Measurements from ENCODE around the gene LRRC32. TPM values are rescaled to one million over a fixed set of nuclear protein-coding genes. Genes with fewer than 3 reads are reported as not detected.

LRRC32 gene
- total RNA-seq, 2 experiments from 2014 or later, result 5.5 to 25.3 TPM

- POLR2A ChIA-PET, result no interaction called here
Observed at GRCh38 chr11:76654980-76655379, 15.6 kb downstream of the LRRC32 start.

GRCh38 chr11:76654298-76654851 lies 16.2 kb downstream of the LRRC32 start:
- H3K9me2 ChIP-seq (ENCODE audit: insufficient read depth, low read length), result no peaks in the 10 kb centered on the region
- H3K36me3 ChIP-seq (ENCODE audit: insufficient read depth, low read length), result peaks cover 27% of the 10 kb centered on the region
- intact Hi-C loops (cut with micrococcal nuclease; ENCODE audit: unreplicated experiment), result no loop called here
- no peak for DNase-seq (ENCODE audit: low spot score)
- no peak overlapping the region for H2AFZ ChIP-seq (ENCODE audit: low read length)
- TF ChIP-seq, protein P1, sequence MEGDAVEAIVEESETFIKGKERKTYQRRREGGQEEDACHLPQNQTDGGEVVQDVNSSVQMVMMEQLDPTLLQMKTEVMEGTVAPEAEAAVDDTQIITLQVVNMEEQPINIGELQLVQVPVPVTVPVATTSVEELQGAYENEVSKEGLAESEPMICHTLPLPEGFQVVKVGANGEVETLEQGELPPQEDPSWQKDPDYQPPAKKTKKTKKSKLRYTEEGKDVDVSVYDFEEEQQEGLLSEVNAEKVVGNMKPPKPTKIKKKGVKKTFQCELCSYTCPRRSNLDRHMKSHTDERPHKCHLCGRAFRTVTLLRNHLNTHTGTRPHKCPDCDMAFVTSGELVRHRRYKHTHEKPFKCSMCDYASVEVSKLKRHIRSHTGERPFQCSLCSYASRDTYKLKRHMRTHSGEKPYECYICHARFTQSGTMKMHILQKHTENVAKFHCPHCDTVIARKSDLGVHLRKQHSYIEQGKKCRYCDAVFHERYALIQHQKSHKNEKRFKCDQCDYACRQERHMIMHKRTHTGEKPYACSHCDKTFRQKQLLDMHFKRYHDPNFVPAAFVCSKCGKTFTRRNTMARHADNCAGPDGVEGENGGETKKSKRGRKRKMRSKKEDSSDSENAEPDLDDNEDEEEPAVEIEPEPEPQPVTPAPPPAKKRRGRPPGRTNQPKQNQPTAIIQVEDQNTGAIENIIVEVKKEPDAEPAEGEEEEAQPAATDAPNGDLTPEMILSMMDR (conservative IDR thresholded peaks at IDR 0.05; ENCODE audit: low read length), result no peak
- no peak for TF ChIP-seq EZH2phosphoT487 (IDR thresholded peaks at IDR 0.05; ENCODE audit: borderline replicate concordance, low read depth, low read length)
- H3K27ac ChIP-seq (ENCODE audit: low read depth, low read length, poor library complexity, severe bottlenecking), result no peak overlapping the region
- no peak overlapping the region for H3K4me3 ChIP-seq (ENCODE audit: low read depth, low read length, poor library complexity, severe bottlenecking)
- no peaks in the 10 kb centered on the region for H3K79me2 ChIP-seq (ENCODE audit: insufficient read depth, low read depth, low read length)
- no peaks in the 10 kb centered on the region; the same call in 1 of the 2 replicates for H3K9me3 ChIP-seq (ENCODE audit: low read length)
- H4K20me1 ChIP-seq (ENCODE audit: insufficient read depth, low read length), result no peaks in the 10 kb centered on the region
- ChIA-PET POLR2A (no interaction called here), CTCF (ENCODE audit: unreplicated experiment) (no interaction called here)
- no TSS peak for BruUV-seq (replicated peaks)
- no peak overlapping the region for H3K4me2 ChIP-seq (ENCODE audit: low read length)
- H3K4me1 ChIP-seq (ENCODE audit: insufficient read depth, low read length, poor library complexity, severe bottlenecking), result peaks cover 9% of the 10 kb centered on the region

More at GRCh38 chr11:76654980-76655379, 15.6 kb downstream of the LRRC32 start:
- Histone ChIP-seq H3K36me3 (ENCODE audit: insufficient read depth, low read length) (peaks cover 33% of the 10 kb centered on the region), H3K9me3 (ENCODE audit: low read length) (no peaks in the 10 kb centered on the region; the same call in 1 of the 2 replicates), H3K79me2 (ENCODE audit: insufficient read depth, low read depth, low read length) (no peaks in the 10 kb centered on the region), H3K4me3 (ENCODE audit: low read depth, low read length, poor library complexity, severe bottlenecking) (no peak overlapping the region), H4K20me1 (ENCODE audit: insufficient read depth, low read length) (no peaks in the 10 kb centered on the region), H3K4me2 (ENCODE audit: low read length) (no peak overlapping the region), H3K4me1 (ENCODE audit: insufficient read depth, low read length, poor library complexity, severe bottlenecking) (peaks cover 9% of the 10 kb centered on the region), H3K27ac (ENCODE audit: low read depth, low read length, poor library complexity, severe bottlenecking) (no peak overlapping the region), H2AFZ (ENCODE audit: low read length) (no peak overlapping the region), H3K9me2 (ENCODE audit: insufficient read depth, low read length) (no peaks in the 10 kb centered on the region)
- CTCF ChIA-PET (ENCODE audit: unreplicated experiment), result no interaction called here
- no peak for DNase-seq (ENCODE audit: low spot score)
- intact Hi-C loops (cut with micrococcal nuclease; ENCODE audit: unreplicated experiment), result no loop called here
- no TSS peak for BruUV-seq (replicated peaks)
- TF ChIP-seq, protein P1 (conservative IDR thresholded peaks at IDR 0.05; ENCODE audit: low read length), result no peak
- TF ChIP-seq EZH2phosphoT487 (IDR thresholded peaks at IDR 0.05; ENCODE audit: borderline replicate concordance, low read depth, low read length), result no peak

- Histone ChIP-seq H3K9me2 (ENCODE audit: insufficient read depth, low read length) (no peaks in the 10 kb centered on the region), H3K9me3 (ENCODE audit: low read length) (no peaks in the 10 kb centered on the region; the same call in 1 of the 2 replicates), H3K79me2 (ENCODE audit: insufficient read depth, low read depth, low read length) (no peaks in the 10 kb centered on the region), H3K27ac (ENCODE audit: low read depth, low read length, poor library complexity, severe bottlenecking) (no peak overlapping the region), H3K36me3 (ENCODE audit: insufficient read depth, low read length) (peaks cover 22% of the 10 kb centered on the region), H3K4me2 (ENCODE audit: low read length) (no peak overlapping the region), H3K4me3 (ENCODE audit: low read depth, low read length, poor library complexity, severe bottlenecking) (no peak overlapping the region), H4K20me1 (ENCODE audit: insufficient read depth, low read length) (no peaks in the 10 kb centered on the region), H3K4me1 (ENCODE audit: insufficient read depth, low read length, poor library complexity, severe bottlenecking) (peaks cover 9% of the 10 kb centered on the region), H2AFZ (ENCODE audit: low read length) (no peak overlapping the region)
- intact Hi-C loops (cut with micrococcal nuclease; ENCODE audit: unreplicated experiment), result no loop called here
- no peak for DNase-seq (ENCODE audit: low spot score)
- ChIA-PET CTCF (ENCODE audit: unreplicated experiment) (no interaction called here), POLR2A (no interaction called here)
- BruUV-seq (replicated peaks), result no TSS peak
- TF ChIP-seq EZH2phosphoT487 (IDR thresholded peaks at IDR 0.05; ENCODE audit: borderline replicate concordance, low read depth, low read length), result no peak
- TF ChIP-seq, protein P1 (conservative IDR thresholded peaks at IDR 0.05; ENCODE audit: low read length), result no peak
Observed at GRCh38 chr11:76653674-76654284, 16.8 kb downstream of the LRRC32 start.

Data from OCI-LY7 (cell line).